Keratinocyte (primary cell): Measurements from ENCODE around the gene KLHL33.

Experiments
- CTCF ChIP-seq, 3 experiments: IDR thresholded peaks in 1 of 3; conservative IDR thresholded peaks in 1 of 3; optimal IDR thresholded peaks in 1 of 3; 2 replicates in 2 of 3; 3 replicates in 1 of 3; pipeline versions ENCODE3 to v1.5.1; 2011; ENCODE audit warnings: low read length in 3 of 3, mild to moderate bottlenecking in 3 of 3, moderate library complexity in 2 of 3, control low read depth in 1 of 3, inconsistent platforms in 1 of 3; ENCODE audit not compliant: insufficient read depth in 2 of 3; ENCODE audit errors: extremely low read depth in 1 of 3
- EZH2 ChIP-seq: IDR thresholded peaks from one replicate; pipeline ENCODE4 v1.6.1; 2012; ENCODE audit warnings: inconsistent platforms, mild to moderate bottlenecking, low read length, moderate library complexity

- TF ChIP-seq CTCF (optimal IDR thresholded peaks at IDR 0.05 in 1 of 3, IDR thresholded peaks at IDR 0.05 in 1 of 3, conservative IDR thresholded peaks at IDR 0.05 in 1 of 3; ENCODE audit: extremely low read depth in 1 of 3, insufficient read depth in 2 of 3, low read length in 3 of 3), result no peak
- no peak for TF ChIP-seq EZH2
Observed at GRCh38 chr14:20386276-20386855, 49.6 kb downstream of the KLHL33 start.
